NCI-H1092 (cell line): Measurements from ENCODE around the gene ACTL9.

ENCODE experiments used
- DNase-seq: peaks from one replicate; lab custom pipeline; 2025; lab: John Stamatoyannopoulos, UW

ACTL9 gene

DNA sequence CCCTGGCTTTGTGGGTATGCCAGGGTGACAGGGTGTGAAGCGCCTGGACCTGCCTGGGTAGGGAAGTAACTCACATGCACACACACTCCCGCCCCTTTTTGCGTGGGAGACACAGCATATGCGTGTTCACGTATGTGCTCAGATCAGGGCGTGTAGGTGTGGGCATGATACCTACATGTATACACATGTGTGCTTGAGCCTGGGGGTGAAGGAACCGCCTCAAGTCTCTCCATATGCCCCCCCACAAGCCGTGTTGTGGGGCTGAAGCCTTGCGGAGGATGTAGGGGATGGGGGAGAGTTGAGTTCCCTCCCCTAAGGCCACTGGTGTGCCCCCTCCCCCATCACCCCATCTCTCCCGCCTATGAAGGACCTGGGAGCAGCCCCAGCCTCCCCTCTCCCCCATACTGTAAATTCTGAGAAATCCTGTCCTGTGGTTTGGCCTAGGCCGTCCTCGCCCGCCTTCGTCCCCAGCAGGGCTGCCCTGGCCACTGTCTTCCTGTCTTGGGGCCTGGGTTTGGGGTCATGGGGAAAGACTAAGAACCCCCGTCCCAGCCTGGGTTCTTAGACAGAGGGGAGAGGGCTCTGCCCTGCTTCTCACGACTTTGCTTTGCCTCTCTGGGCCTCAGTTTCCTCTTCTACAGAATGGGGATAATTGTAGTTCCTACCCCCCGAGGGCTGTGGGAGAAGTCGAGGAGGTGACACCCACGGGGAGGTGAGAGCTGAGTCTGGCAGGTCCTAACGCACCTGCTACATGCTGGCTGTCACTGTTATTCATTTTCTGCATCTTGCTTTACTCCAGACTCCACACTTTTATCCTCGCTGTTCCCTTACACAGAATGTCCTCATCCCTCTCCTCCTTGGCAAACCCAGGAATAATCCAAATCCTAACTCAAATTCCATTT, 14.3 kb downstream of the ACTL9 start:
- DNase-seq: no peak

DNA sequence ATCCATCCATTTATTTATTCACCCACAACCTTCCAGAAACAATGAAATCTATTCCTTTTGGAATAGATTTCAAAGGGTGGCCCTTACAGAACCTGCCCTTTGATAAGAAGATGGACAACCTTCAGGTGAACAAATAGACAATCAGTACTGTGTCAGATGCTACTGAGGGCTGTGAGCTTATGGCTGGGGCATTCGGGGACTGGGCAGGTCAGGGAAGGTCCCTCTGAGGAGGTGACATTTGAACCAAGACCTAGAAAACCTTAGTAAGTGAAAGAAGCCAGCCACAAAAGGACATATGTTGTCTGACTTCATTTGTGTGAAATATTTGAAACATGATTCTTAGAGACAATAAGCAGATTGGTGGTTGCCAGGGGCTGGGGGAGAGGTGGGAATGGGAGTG, 15.7 kb downstream of the ACTL9 start:
- no peak for DNase-seq

DNA sequence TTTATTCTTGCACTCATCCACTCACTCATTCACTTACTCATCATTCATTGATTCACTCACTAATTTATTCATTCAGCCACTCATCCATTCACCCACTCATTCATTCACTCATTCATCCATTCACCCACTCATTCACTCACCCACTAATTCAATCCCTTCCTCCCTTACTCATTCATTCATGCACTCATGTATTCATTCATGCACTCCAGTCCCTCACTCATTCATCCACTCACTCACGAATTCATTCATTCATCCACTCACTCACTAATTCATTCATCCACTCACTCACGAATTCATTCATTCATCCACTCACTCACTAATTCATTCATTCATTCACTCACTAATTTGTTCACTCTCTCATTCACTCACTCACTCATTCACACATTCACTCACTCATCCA, 16.1 kb downstream of the ACTL9 start:
- DNase-seq: no peak

DNA sequence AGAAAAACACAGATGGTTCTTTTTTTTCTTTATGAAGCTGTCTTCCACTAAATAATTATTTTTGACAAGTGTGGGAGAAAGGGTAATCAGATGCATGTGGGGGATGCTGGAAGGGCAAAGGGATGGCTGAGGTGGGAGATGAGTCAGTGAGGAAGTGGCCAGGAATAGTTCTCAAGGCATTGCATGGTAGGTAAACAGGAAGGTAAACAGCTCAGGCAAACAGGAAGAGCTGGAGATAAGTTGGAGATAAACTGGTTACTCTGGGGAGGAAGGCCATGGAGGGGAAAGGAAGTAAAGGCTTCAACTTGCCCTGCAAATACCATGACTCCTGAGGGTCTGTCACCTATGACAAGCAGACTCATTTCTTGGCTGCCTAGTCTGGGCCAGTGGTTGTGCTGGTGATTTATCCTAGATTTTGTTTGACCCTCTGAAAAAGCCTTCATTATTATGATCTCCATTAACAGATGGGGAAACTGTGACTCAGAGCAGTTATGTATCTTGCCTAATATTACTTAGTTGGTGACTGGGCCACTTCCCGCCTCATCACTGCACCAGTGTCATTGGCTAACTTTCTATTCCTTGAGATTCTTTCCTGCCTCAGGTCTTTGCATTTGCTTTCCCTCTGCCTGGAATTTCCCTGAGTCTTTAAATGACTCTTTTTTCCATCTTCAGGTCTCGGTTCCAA, 17.1 kb downstream of the ACTL9 start:
- no peak for DNase-seq

DNA sequence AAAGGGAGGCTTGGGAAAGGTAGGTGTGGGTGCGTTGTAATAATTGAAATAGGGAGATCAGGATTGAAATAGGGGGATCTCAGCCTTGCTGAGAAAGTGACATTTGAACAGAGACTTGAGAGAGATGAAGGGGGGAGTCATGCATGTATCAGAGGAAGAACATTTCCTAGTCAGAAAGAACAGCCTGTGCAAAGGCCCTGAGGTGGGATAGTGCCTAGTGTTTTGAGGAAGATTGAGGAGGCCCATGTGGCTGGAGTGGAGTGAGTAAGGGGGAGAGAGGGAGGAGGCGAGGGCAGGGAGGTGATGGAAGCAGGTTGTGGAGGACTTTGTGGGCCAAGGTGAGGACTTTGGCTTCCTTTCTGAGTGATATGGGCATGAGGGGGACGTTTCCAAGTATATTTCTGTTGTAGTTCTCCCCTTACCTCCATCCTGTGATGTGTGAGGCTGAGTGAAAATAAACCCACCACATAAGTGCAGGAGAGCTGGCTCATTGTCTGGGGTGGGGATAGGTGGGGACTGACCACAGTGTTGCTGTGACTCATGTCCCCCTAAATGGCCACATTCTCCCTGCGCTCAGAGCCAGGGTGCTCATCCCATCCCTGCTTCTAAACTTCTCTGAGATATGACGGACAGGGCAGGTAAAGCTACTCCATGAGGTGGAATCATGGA, 17.8 kb downstream of the ACTL9 start:
- DNase-seq: no peak

DNA sequence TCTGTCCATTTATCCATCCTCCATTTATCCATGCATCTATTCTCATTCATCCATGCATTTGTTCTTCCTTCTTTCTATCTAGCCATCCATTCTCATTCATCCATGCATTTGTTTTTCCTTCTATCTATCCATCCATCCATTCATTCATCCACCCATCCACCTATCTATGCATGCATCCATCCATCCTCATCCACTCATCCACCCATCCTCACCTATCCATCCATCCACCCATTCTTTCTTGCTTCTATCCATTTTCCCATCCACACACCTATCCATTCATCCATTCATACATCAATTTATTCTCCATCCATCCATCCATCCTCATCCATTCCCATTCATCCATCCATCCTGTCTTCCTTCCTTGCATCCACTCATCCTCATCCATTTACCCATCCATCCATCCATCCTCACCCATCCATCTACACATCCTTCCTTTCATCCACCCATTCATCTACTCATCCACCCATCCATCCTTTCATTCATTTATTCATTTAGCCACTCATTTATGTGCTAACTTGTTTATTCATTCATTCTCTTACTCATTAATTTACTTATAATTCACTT, 20.3 kb downstream of the ACTL9 start:
- no peak for DNase-seq

DNA sequence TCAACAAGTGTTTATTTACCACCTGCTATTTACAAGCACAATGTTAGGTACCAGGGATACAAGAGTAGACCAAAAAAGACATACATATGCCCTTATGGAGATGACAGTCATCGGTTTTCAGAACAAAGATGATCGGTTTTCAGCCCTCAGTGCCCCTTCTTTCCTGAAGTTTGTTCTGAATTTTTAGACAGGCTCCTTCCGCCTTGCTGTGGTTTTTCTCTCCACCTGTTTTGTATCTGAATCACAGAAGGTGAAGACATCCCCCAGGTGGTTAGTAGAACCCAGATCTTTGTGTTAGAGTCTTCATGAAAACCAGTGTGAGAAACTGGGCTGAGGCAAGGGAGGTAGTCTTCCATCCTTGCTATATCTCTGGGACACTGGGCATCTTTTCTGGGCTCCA, 23.5 kb downstream of the ACTL9 start:
- DNase-seq: no peak

DNA sequence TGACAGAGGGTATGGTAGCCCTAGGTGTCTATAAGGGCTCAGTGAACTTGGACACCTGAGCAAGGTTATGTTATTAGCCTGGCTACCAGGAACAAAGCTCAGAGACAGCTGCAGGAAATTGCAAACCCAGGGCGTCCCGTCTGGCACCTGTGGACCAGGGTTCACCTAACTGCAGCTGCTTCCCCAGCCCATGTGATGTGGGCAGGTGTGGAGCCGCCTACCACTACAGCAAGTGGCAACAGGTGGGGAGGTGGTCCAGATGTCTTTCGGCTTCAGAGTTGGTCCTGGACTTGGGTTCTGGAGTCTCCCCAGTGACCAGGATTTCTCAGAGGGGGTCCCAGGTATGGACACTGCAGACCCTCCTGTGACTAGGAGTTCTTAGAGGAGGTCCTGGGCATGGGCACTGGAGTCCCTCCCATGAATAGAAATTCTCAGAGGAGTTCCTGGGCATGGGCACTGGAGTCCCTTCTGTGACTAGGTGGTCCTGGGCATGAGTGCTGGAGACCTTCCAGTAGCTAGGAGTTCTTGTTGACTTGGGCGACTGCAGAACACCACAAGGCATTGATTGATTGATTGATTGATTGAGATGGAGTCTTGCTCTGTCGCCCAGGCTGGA, 25.2 kb downstream of the ACTL9 start:
- no peak for DNase-seq

DNA sequence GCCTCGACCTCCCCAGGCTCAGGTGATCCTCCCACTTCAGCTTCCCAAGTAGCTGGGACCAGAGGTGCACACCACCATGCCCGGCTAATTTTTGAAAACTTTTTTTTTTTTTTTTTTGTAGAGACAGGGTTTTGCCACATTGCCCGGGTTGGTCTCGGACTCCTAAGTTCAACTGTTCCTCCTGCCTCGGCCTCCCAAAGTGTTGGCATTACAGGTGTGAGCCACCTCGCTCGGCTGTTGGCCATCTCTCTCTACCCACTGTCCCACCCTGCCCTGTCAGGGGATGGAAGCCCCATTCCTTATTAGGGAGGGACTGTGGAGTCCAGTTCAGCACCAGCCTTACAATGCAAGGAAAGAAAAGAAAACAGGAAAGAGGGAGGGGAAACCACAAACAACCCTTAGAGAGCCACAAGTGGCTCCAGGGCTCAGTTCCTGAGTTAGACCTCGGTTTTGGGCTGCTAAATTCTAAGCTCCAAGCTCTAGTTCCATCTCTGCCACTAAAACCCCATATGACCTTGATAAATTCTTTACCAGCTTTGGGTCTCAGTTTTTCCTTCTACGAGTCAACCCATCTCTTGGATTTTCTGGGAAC, 31.7 kb downstream of the ACTL9 start:
- DNase-seq: no peak

DNA sequence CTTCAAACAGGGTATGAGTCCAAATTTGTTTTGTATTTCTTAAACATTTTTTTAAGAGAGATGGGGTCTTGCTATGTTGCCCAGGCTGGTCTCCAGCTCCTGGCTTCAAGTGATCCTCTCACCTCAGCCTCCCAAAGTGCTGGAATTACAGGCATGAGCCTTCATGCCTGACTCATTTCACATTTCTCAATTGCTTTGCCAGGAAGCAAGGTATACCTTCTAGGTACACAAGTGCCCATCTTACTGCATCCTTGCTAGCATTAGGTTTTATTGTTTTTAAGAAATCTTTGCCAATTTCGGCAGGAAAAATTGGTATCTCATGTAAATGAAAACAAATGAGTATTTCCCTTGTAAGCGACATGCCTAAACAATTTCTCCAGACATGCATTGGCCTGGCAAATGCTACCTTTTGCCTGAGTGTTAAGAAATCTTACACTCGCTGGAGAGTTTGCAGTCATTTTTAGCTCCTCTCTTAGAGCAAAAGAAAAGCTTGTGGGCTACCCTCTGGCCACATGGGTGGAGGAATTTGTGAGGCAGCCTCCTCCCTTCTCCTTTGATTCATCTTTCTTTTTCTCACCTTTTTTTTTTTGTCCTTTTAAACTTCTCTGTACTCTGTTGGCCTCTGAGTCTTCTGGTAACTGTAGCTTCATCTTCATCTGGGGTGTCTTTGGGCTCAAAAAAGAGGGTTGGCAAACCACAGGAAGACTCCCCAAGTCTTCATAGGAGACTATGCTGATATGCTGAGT, 33.0 kb downstream of the ACTL9 start:
- no peak for DNase-seq

DNA sequence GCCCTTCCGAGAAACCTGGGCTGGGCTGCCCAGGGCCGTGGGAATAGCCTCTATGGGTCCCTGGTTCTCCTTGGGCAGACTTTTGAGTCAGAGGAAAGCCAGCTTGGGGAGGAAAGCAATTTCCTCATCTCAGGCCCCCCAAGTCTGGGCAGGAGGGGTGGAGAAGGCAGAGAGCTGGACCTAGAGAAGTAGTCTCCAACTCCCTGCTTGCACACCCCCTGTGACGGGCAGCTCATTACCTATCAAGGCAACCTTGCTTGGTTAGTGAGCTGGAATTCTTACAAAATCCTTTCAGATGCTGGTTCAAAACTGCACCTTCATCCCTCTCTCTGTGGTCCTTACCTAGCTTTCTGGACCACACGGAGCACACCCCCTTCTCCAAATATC, 33.9 kb downstream of the ACTL9 start:
- DNase-seq: no peak

DNA sequence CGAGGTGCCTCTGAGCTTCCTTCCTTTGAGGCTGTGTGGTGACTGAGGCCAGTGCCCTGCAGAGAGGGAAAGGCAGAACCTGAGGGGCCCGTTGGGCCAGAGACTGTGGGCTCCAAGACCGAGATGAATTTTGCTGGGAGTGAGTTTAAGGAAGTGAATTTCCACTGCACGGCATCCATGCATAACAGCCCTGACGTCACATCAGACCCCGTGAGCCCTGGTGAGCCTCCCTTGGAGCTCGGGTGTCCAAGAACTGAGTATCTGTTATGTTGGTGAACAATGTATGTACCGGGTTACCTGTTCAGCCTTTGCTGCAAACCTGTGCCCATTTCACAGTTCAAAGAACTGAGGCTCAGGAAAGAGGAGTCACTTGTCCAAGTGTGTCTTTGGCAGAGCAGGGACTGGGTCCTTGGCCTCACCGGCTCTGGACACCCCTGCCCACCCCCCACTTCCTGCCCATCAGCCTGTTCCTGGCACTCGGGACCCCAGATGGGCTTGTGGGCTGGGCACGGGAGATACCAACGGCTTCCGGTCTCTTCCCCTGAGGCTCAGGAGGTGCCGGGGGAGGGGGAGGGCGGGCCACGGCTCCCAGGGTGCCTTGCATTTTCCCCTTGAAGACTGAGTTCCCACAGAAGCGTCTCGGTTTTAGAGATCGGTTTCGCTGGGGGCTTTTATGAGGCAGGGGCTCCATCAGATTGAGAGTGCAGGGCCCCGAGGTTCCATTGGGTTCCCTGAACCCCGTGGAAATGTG, 34.5 kb downstream of the ACTL9 start:
- DNase-seq: no peak

DNA sequence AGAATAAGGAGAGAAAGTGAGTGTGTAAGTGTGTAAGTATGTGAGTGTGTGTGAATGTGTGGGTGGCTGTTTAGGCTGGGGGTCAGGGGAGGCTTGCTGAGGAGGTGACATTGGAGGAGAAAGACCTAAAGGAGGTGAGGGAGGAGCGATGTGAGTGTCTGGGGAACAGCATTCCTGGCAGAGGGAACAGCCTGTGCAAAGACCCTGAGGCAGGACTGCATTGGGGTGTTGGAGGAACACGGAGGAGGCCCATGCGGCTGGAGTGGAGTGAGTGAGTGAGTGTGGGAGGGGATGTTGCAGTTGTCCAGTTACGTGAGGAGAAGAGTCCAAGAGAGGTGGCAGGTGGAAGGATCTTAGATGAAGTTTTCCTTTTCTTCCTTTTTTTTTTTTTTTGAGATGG, 36.3 kb downstream of the ACTL9 start:
- no peak for DNase-seq

DNA sequence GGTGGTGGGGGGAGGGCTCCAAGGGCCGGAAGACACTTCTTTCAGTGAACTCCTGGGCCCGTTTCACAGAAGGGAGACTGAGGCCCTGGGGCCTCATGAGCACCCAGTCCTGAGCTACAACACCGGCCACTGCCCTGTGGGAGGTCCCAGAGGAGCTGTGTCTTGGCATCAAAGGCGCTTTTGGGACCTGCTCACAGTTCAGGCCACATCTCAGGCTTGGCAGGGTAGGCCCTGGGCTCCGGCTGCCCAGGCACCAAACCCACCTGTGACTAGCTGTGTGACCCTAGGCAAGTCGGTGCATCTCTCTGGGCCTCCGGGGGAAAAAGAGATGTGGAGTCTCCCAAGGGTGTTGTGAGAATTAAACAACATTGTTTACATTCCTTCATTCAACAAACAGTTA, 38.7 kb downstream of the ACTL9 start:
- DNase-seq: no peak

DNA sequence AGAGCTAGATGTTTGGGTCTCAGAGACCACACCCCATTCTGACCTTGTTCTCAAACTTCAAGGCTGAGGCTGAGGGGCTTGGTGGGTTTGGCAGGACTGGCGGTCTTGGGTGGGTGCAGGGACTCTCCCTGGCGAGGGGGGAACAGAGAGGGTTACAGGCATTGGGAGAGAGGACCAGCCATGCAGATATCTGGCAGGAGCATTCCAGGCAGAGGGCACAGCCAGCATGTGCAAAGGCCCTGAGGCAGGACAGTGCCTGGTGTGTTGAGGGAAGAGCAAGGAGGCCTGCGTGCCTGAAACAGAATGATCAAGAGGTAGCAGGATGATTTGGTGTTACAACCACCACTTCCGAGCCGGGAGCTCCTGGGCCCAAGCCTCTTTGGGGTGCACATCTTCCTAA, 40.7 kb downstream of the ACTL9 start:
- no peak for DNase-seq

DNA sequence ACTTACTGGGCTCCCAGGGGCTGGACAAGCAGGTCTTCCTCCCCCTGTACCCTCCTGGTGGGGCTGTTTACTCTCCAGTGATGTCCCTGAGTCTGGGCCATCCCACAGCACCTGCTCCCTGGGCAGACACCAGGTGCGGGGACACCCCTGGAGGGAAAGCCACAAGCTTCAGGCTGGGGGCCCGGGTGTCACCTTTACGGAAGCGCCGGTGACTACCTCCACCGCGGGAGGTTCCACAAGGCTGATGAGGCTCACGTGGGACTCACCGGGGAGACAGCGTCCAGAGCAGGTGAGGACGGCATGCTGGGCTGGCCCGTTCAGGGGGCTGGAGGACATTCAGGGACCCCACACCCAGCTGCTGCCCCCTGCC, 43.3 kb downstream of the ACTL9 start:
- no peak for DNase-seq

DNA sequence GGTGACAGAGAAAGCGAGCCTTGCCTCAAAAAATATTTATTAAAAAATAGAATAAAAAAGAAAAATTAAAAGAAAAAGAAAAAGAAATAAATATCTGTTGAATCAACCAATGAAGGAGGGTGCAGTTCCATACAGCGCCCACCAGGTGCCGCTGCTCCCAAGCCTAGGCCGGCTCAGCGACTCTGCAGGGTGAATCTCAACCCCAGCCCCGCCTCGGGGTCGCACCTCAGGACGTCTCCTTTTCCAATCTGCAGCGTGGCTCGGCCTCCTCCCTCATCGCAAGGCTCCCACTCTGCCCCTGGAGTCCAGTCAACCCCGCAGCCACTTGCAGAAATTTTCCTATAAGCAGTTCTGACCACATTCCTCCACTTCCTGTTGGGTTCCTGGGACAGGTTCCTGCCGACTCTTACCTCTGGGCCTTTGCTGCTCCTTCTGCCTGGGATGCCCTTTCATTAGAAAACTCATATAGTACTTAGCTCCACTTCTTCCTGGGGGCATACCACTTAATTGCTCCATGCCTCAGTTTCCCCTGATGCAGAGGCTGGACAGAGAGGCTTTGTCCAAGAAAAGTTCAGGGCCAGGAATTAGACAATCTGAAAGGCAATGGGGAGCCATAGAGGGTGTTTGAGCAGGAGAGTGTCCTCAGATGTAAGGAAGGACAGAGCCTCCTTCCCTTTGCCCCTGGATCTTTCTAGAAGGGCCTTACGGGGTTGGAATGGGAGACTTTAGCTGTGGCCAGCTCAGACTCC, 43.8 kb downstream of the ACTL9 start:
- peak; percentile 11 for DNase-seq

DNA sequence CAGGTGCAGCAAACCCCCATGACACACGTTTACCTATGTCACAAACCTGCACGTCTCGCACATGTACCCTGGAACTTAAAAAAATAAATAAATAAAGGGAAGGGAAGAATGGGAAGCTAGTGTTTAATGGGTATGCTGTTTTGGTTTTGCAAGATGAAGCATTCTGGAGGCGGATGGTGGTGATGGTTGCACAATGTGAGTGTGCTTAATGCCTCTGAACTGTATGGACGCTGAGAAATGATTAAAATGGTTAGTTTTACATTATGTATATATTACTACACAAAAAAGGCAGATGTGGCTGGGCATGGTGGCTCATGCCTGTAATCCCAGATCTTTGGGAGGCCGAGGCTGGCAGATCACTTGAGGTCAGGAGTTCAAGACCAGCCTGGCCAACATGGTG, 50.4 kb downstream of the ACTL9 start:
- DNase-seq: no peak
